ENCODE results near the gene SCAMP1. TPM values are rescaled to one million over a fixed set of nuclear protein-coding genes. Genes with fewer than 3 reads are reported as not detected.
"Not testable (repeated sequence)": the region's sequence is repeated elsewhere in the genome, so short reads cannot be mapped to it uniquely, and the experiment has no call there.

The SCAMP1 gene
- polyA plus RNA-seq, 3 donors = 6.1 to 8.4 (median 7.5) TPM

DNA sequence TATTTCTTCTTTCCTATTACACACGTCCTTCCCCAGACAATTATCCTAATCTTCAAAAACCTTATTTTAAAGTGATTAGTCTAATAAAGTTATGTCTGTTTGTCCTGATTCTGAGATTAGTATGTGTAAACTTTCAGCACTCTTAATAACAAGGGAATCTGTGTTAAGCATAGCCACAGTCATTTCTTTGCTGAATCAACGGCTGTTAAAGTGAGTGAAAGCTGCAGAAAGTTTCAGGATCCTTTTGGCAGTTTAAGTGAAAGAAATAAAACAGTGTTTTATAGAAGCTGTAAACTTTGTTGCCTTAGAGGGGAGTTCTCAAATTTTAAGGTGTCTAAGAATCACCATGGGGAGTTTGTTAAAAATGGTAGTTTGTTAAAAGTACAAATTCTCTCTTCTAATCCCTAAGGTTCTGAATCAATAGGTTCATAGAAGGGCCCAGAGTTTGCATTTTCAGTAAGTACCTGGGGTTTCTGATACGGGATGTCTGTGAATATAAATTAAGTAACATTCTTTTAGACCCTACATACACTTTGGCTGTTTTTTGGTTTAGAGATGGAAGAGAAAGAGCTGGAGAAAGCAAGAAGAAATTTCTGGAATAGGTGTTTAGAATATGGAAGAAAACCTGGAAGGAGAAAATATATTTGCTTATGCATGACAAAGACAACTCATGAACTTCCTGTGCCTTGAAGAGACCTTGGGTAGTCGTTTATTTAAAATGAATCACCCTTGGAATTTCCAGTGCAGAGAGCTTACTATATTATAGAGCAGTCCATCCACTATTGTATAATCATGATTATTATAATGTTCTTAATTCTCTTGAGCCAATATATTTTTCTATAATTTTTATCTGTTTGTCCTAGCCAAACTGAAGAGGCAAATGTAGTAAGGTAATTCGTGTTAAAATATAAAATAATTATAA is 45.7 kb downstream of the SCAMP1 start:
- no peak overlapping the region for H3K27ac ChIP-seq (ENCODE audit: low read depth, low read length)
- 56 to 66% (median 65%) methylated on average over 5 of the region's 5 CpGs for WGBS, 3 donors

DNA sequence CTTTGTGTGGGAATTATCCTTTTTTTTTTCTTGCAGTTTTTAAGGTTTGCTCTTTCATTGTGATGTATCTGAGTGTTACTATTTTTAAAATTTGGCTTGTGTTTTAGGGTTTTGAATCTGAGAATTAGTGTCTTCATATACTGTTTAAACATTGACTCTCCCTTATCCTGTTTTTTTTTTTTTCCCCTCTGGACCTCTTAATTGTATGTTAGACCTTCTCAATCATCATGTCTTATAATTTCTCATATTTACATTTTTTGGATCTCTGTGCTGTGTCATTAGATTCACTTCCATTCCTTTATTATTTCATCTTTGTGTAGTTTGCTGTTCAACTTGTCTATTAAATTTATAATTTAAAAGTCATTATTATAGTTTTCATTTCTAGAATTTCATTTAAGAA is 47.0 kb downstream of the SCAMP1 start:
- no peak overlapping the region for H3K27ac ChIP-seq (ENCODE audit: low read depth, low read length)

DNA sequence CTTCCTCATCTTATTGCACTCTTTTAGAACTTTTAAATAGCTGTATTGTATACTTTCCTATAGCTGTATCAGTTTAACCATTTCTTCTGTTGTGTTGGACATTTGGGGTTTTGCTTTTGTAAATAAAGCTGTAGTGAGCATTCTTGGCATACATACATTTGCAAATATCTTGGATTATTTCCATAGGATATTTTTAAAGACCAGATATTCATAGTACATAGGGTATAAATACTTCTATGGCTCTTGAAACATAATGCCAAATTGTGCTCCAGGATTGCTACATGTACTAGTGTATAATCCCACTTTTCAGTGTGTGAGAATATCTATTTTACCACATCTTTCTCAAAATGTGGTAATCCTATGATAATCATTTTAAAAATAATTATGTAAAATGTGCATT is 51.2 kb downstream of the SCAMP1 start:
- H3K27ac ChIP-seq (ENCODE audit: low read depth, low read length) = no peak overlapping the region

DNA sequence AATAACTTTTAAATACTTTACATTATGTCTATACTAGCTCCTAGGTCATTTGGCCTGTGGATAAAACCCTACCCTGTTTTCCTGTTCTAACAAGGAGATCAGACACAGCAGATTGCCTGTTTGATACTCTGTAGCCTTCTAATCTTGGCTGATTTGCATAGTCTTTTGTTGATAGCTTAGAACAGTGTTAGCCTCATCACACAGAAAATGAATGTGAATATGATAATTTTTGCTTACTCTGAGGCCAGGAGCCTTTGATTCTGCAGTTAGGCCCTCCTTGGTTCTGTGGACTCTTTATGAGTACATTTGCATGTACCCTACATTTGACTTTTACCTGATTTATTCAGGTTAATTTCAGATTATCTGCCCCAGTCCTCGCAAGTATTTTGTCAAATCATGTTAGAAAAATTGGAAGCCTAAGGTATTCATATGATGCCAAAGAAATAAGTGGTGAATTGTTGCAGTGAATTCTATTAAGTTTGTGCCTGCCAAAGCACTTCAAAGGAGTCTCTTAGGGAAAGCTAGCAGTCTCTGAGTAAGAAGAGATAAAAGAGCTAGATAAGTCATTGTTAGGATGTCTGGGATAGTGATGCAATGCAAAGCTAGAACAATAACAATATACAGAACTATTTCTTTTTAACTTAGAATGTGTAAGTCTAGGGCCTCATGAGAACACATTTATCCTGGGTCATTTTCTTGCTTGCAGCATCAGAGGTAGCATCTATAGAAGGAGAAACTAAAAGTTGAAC is 56.4 kb downstream of the SCAMP1 start:
- no peak overlapping the region for H3K27ac ChIP-seq (ENCODE audit: low read depth, low read length)
- WGBS, 3 donors = 77 to 83% (median 79%) methylated on average over 1 of the region's 1 CpG

DNA sequence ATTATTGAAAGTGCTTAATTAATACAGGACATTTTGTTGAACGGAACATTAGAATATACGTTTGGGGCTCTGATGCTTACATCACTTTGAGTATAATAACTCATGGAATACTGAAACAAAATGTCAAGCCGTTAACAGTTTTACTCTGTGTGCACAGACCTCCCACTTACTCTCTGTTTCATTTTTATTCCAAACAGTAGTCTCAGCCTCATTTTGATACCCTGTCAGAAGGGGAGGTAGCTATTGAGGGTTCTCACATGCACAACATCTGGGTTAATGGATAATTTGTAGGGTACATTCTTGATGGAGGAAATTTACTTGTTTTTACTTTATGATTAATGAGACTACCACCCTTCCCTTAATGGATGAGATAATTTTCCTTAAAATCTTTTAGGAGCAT is 59.0 kb downstream of the SCAMP1 start:
- 65 to 82% (median 69%) methylated on average over 3 of the region's 3 CpGs for whole genome bisulfite sequencing, 3 donors
- H3K27ac ChIP-seq (ENCODE audit: low read depth, low read length) = no peak overlapping the region

DNA sequence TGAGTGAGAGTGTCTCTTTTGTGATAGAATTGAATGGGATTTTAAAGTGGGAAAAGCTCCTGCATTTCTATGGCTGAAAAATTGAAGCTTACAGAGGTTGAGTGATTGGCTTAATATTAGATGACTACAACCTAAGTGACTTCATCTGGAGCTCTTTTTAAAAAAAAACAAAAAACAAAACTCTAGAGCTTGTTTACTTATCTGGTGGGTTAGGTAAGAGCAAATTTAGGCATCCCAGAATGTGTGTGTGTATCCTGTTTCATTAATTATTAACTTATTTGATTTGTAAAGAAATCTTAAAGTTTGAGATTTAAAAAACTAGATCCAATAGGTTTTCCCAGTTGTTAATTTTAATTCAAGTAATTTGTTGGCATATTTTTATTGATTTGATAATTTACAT is 60.1 kb downstream of the SCAMP1 start:
- H3K27ac ChIP-seq (ENCODE audit: low read depth, low read length) = no peak overlapping the region

DNA sequence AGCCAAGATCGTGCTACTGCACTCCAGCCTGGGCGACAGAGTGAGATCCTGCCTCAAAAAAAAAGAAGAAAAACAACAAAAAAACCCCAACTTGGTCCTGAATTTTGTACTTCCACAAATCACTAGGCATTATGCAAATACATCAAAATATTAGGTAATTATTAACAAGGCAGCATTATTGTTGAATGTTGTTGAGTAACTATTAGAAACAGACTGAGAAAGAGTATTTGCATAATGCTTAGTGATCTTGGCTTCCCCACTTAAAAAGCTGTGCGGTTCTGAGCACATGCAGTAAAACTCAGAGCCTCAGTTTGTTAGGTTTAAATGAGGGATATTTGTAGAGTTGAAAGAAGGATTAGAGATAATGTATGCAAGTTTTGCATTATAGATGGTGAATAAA is 64.2 kb downstream of the SCAMP1 start:
- no peak overlapping the region for H3K27ac ChIP-seq (ENCODE audit: low read depth, low read length)
- 93 to 97% (median 96%) methylated on average over 3 of the region's 3 CpGs for WGBS, 3 donors

DNA sequence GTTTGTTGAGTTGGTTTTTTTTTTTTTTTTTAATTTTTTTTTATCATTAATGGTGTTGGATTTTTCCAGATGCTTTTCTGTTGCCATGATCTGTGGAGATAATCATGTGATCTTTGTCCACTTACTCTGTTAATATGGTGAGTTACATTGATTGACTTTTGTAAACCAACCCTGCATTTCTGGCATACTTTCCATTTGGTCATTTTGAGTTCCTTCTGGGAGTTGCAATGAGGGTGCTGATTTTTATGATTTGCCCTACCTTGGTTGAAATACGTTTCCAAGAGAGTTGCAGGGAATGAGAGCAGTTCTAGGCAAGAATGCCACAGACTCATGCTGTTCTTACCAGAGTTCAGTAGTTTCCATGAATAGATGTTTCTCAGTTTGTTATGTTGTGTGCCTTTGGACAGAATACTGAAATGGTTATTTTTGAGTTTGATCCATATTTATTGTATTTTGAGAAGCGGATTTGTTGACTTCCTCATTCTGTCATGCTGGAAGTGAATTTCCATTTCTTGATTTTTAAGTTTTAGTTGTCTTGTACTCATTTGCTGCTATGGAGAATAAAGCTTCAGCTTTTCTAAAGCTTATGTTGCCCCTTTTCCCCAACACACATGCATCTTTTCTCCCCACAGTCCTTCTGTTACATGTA is 69.0 kb downstream of the SCAMP1 start:
- H3K27ac ChIP-seq (ENCODE audit: low read depth, low read length) = no peak overlapping the region
- WGBS, 3 donors = 87 to 96% (median 95%) methylated on average over 2 of the region's 2 CpGs

DNA sequence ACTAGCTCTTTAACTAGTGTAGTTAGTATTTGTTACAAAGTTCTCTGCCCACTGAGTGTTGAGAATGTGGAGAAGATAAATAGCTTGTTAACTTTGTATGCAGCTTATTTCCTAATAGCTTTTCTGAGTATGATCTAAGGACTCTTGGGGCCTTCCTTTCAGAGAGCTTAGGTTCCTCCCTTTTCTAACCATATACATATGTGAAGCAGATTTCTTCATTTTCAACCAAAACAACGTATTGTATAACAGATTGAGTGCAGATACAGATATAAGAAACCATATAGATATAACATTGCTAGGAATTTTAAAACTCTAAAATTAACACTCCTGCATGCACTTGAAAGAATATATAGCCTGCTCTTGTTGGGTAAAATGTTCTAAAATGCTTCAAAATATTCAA is 70.4 kb downstream of the SCAMP1 start:
- H3K27ac ChIP-seq (ENCODE audit: low read depth, low read length) = no peak overlapping the region
- 88 to 95% (median 93%) methylated on average over 1 of the region's 1 CpG for WGBS, 3 donors

DNA sequence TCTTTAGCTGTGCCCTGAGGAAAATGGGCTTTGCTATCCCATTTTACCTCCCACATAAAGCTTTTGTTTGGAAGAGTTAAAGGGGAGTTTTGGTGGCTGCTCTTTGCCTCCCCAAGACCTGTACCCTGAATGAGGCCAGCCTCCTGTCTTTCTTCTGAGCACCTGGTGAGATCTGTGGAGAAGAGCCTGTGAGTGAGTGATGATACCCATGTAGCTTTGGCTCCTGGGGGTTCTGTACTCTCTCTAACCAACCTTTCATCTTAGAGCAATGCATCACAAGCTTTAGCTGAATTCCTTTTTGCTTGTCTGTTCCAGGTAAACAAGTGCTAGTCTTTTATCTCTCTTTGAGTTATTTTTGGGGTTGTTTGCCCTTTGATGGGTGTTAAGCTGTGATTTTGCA is 73.6 kb downstream of the SCAMP1 start:
- H3K27ac ChIP-seq (ENCODE audit: low read depth, low read length) = no peak overlapping the region

DNA sequence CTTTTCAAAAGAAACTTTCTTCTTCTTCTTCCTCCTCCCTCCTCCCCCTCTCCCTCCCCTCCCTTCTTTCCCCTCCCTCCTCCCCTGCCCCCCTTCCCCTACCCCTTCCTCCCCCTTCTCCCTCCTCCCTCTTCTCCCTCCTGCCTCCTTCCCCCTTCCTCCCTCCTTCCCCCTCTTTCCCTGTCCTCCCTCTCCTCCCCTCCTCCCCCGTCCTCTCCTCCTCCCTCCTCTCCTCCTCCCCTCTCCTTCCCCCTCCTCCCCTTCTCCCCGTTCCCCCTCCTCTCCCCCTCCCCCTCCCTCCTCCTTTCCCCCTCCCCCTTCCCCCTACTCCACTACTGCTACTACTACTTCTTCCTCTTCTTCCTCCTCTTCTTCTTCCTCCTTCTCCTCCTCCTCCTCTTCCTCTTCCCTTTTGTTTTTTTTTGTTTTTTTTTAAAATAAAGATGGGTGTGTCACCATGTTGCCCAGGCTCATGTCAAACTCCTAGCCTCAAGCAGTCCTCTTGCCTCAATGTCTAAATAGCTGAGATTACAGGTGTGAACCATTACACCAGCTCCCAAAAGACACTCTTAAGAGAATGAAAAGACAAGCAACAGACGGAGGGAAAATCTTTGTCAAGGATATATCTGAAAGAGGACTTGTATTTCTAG is 87.5 kb downstream of the SCAMP1 start:
- 67 to 99% (median 75%) methylated on average over 2 to 3 of the region's 3 CpGs for WGBS, 3 donors
- no peak overlapping the region for H3K27ac ChIP-seq (ENCODE audit: low read depth, low read length)

DNA sequence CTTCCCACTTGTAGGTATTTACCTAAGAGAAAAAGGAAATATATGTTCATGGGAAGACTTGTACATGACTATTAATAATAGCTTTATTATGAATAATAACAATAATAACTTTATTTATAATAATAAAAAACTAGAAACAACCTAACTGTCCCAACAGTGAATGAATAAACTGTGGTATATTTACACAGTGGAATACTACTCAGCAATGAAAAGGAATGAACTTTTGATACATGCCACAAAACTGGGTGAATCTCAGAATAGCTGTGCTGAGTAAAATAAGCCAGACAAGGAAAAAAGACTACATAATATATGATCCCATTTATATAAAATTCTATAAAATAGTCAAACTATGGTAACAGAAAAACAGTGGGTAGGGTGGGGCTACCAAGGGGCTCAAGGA is 88.7 kb downstream of the SCAMP1 start:
- H3K27ac ChIP-seq (ENCODE audit: low read depth, low read length) = no peak overlapping the region

DNA sequence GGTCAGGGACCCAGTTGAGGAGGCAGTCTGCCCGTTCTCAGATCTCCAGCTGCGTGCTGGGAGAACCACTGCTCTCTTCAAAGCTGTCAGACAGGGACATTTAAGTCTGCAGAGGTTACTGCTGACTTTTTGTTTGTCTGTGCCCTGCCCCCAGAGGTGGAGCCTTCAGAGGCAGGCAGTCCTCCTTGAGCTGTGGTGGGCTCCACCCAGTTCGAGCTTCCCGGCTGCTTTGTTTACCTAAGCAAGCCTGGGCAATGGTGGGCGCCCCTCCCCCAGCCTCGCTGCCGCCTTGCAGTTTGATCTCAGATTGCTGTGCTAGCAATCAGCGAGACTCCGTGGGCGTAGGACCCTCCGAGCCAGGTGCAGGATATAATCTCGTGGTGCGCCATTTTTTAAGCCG is 97.1 kb downstream of the SCAMP1 start:
- not testable (repeated sequence) for H3K27ac ChIP-seq (ENCODE audit: low read depth, low read length)
- WGBS, 3 donors = 74 to 87% (median 85%) methylated on average over 9 to 14 of the region's 14 CpGs

DNA sequence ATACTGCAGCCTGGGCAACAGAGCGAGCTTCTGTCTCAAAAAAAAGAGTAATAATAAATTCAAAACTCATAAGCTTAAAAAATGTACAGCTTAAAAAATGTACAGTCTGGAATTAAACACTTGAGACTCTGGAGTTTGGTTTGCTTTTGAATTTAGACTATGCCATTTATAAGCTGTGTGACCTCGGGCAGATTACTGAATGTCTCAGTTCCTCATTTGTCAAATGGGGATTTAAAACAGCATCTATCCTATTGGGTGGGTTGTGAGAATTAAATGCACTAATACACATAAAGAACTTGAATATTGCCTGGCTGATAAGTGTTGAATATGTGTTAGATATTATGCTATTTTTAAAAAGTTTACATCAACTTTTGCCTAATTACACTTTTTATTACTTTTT is 98.4 kb downstream of the SCAMP1 start:
- WGBS, 3 donors = 91 to 98% (median 94%) methylated on average over 2 of the region's 2 CpGs
- H3K27ac ChIP-seq (ENCODE audit: low read depth, low read length) = no peak overlapping the region

DNA sequence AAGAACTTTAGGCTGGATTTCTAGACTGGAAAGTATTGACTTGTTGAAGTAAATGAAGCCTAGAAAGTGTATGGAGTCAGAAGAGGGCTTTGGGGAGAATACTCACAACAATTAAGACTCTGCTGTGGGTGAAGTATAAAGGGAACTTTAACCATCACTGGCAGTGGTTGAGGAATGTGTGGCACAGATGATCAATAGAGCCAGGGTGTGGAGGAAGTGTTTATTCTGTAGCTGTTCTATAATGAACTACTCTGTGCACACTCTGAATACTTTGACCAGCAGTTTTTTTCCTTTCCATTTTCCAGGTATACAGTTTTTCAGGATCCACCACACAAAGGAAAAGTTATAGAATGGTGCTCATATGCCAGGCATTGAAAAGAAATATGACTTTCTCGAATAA is 106.7 kb downstream of the SCAMP1 start:
- WGBS, 3 donors = 91 to 95% (median 95%) methylated on average over 1 of the region's 1 CpG
- no peak overlapping the region for H3K27ac ChIP-seq (ENCODE audit: low read depth, low read length)

DNA sequence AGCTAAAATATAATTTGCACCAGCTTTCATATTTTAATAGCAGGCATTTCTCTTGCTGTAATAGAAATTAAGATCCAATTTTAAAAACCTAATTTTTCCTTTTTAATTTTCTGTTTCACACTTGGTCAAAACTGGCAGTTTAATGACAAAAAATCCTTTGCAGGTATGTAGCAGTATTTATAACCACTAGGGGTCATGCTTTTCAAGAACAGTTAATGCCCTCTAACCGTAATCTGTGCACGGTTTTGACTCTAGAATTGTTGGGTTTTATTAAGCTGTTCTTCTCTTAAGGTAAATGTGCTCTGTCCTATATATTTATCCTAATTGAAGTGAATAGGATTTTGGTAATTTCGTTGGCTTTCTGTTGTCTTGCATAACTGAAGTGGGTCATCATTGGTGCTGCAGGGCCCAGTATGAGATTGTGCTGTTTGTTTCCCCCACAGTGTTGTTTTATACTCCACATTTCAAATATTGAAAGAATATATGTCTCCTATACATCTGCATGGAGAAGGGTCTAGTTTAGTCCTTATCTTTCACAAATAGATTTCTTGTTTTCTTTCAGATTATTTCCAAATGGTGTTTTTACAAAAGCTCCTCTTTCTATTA is 107.4 kb downstream of the SCAMP1 start:
- 19 to 25% (median 21%) methylated on average over 3 of the region's 3 CpGs for whole genome bisulfite sequencing, 3 donors

DNA sequence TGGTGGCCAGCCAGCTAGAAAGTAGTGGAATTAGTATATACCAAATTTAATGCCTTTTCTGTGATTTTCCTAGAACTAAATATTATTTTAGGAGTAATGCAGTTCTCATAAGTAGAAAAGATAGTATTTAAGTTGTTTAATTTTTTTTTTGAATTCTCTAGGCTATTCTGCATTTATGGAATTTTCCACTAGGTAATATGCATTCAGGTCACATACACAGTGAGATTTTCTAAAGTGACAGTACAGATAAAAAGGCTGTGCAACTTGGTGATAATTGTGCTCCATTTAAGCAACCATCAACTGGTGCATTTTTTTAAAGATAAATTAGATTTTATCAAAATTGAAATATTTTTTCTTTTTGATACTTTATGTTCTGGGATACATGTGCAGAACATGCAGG is 111.5 kb downstream of the SCAMP1 start:
- H3K27ac ChIP-seq (ENCODE audit: low read depth, low read length) = no peak overlapping the region

More for the DNA sequence above, 107.4 kb downstream of the SCAMP1 start:
- no peak overlapping the region for H3K27ac ChIP-seq (ENCODE audit: low read depth, low read length)

DNA sequence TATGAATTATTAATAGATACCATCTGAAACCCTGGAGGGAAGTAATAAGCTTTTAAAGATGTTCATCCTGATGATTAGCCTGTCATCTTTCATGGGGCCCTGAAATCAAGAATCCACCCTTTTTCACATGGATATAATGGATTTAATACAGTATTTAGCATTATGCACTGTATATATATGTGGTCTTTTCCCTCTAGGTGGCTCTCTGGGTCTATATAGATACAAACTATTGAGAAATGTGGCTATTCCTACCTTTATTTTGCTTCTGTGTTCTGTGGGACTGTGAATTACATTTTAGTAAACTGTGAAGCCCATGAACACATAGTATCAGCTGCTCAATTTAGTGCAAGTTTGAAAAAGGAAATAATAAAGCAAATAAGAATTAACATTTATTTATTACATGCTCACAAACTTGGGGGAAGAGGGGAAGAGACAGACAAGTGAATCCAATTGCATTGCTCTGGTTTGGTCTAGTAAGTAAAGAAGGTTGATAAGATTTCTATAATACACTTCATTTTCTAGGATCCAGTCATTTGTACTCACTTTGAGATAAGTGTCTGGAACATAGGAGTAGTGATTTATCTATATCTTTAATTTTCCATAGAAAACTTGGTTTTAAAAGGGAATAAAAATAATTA is 112.2 kb downstream of the SCAMP1 start:
- H3K27ac ChIP-seq (ENCODE audit: low read depth, low read length) = no peak overlapping the region

Measured in adipose tissue (tissue), 3 donors.